PC-3 (cell line): ENCODE results near the gene ZNFX1. TPM values are rescaled to one million over a fixed set of nuclear protein-coding genes. Genes with fewer than 3 reads are reported as not detected.

Experiments
- ATAC-seq: fragments of 200-7000 bp; cut with Tn5 transposase; 2 replicates; pipeline ENCODE4 v1.9.1; 2020; ENCODE audit warnings: mild to moderate bottlenecking, moderate library complexity
- BruUV-seq: library from RNA; stranded (reverse); fragments of 400-500 nt; replicated peaks from 2 replicates; lab custom pipeline; 2021; lab: Mats Ljungman, UMichigan
- CTCF ChIA-PET: fragments of 300-600 bp; sonication (Branson Sonifier 250); formaldehyde crosslinking; loops from one replicate; lab custom pipeline; 2022; ENCODE audit warnings: antibody characterized with exemption; lab: Charles Lee
- POLR2A ChIA-PET: fragments of 300-600 bp; sonication (Branson Sonifier 250); formaldehyde crosslinking; loops from one replicate; lab custom pipeline; 2022; ENCODE audit warnings: antibody characterized with exemption; ENCODE audit not compliant: unreplicated experiment; lab: Charles Lee
- DNase-seq: peaks from one replicate; pipeline ENCODE4 v3.0.0-alpha.2; 2015
- H2AFZ ChIP-seq: fragments of 300-600 bp; sonication (generic); 2 replicates; pipeline ENCODE4 v1.6.0; 2016; ENCODE audit warnings: antibody characterized with exemption, low read length
- H3F3A ChIP-seq: fragments of 300-600 bp; sonication (generic); one replicate; pipeline ENCODE4 v1.6.0; 2017; ENCODE audit warnings: antibody characterized with exemption, low read length, control low read depth, mild to moderate bottlenecking; ENCODE audit not compliant: unreplicated experiment
- H3K27ac ChIP-seq: fragments of 300-600 bp; sonication (generic); 2 replicates; pipeline ENCODE4 v1.5.1; 2016; ENCODE audit warnings: mild to moderate bottlenecking, low read length
- H3K27me3 ChIP-seq: fragments of 300-600 bp; sonication (generic); 2 replicates; pipeline ENCODE4 v1.6.1; 2016; ENCODE audit warnings: low read length, mixed read lengths
- H3K36me3 ChIP-seq: fragments of 300-600 bp; sonication (generic); 2 replicates; pipeline ENCODE4 v1.6.1; 2016; ENCODE audit warnings: low read depth, mixed run types, low read length, mixed read lengths
- H3K4me1 ChIP-seq: fragments of 300-600 bp; sonication (generic); 2 replicates; pipeline ENCODE4 v1.5.1; 2016; ENCODE audit warnings: low read length; ENCODE audit not compliant: insufficient read depth
- H3K4me2 ChIP-seq: fragments of 300-600 bp; sonication (generic); 2 replicates; pipeline ENCODE4 v1.6.0; 2016; ENCODE audit warnings: low read length
- H3K4me3 ChIP-seq: fragments of 300-600 bp; sonication (generic); 2 replicates; pipeline ENCODE4 v1.5.1; 2016; ENCODE audit warnings: mild to moderate bottlenecking, low read length, mixed read lengths
- H3K79me2 ChIP-seq: fragments of 300-600 bp; sonication (generic); 2 replicates; pipeline ENCODE4 v1.6.1; 2017; ENCODE audit warnings: low read length, mixed read lengths
- H3K9ac ChIP-seq: fragments of 300-600 bp; sonication (generic); 2 replicates; pipeline ENCODE4 v1.6.0; 2016; ENCODE audit warnings: mild to moderate bottlenecking, low read length
- H3K9me2 ChIP-seq: fragments of 300-600 bp; sonication (generic); replicated peaks from 2 replicates; pipeline ENCODE4 v1.6.1; 2016; ENCODE audit warnings: mixed run types, low read length, mixed read lengths
- H3K9me3 ChIP-seq: fragments of 300-600 bp; sonication (generic); 2 replicates; pipeline ENCODE4 v1.6.1; 2016; ENCODE audit warnings: low read length, mixed read lengths
- H4K20me1 ChIP-seq: fragments of 300-600 bp; sonication (generic); 2 replicates; pipeline ENCODE4 v1.6.1; 2016; ENCODE audit warnings: low read length, mixed read lengths
- EZH2 ChIP-seq: fragments of 300-600 bp; sonication (generic); IDR thresholded peaks from one replicate; pipeline ENCODE4 v1.6.1; 2017; ENCODE audit warnings: antibody characterized with exemption, mild to moderate bottlenecking, low read length; ENCODE audit not compliant: unreplicated experiment
- EZH2phosphoT487 ChIP-seq: fragments of 300-600 bp; sonication (generic); IDR thresholded peaks from 2 replicates; pipeline ENCODE4 v1.6.1; 2018; ENCODE audit warnings: mild to moderate bottlenecking, antibody characterized with exemption, low read length, borderline replicate concordance
- intact Hi-C: fragments of 100-400 bp; cut with micrococcal nuclease; formaldehyde crosslinking; loops from 2 replicates; pipeline ENCODE4 v1.9.0; 2023
- total RNA-seq: library from RNA; depleted of rRNA; stranded (reverse); fragments of >200 nt; gene quantifications from 2 replicates; pipeline ENCODE4 v1.2.3, GENCODE V29; 2014
- TF ChIP-seq, protein P1 (sequence below): fragments of 300-600 bp; sonication (generic); conservative IDR thresholded peaks from 2 replicates; pipeline ENCODE4 v1.5.1; 2017; ENCODE audit warnings: antibody characterized with exemption, low read depth, mild to moderate bottlenecking, low read length

The ZNFX1 gene
- total RNA-seq, 1 experiment from 2014 or later = 18.8 TPM

DNA sequence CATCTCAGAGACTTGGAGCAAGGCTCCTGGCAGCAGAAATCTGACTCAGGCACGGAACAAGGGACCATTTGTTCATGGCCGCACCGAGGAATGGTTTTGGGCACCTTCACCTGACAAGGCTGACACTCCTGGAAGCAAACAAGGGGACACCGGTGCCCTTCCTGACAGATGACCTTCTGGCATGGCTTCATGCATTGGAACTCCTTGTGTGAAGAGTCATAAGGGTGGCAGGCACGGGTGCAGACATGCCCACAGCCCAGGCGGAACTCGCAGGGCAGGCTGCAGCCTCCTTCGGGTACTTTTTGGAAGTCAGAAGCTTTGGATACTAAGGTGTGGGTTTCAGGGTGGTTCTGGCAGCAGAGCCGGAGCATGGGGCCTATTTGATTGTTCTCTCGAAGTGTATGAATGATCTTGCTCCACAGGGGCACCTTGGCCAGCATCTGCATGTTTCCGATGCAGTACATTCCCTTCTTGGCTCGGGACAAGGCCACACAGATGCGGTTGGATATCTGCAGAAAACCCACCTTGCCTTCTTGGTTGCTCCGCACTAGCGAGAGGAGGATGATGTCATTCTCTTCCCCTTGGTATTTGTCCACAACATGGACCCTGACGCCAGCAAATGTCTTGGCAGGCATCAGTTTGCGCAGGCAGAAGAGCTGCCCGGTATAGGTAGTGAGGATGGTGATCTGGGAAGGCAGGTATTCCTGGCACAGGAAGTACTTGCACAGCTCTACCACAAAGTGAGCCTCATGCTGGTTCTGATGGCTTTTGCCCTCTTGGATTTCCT, 28.8 kb downstream of the ZNFX1 start:
- H3K36me3 ChIP-seq = peaks cover 73% of the 10 kb centered on the region
- DNase-seq (no peak), ATAC-seq (no peak)
- POLR2A ChIA-PET = no interaction called here
- H3K4me1 ChIP-seq = no peaks in the 10 kb centered on the region
- H3K27me3 ChIP-seq = no peaks in the 10 kb centered on the region
- no peak overlapping the region for H3K9ac ChIP-seq
- intact Hi-C loops = no loop called here
- H3K79me2 ChIP-seq = no peaks in the 10 kb centered on the region
- no peak overlapping the region for H3K27ac ChIP-seq
- no peaks in the 10 kb centered on the region for H3K9me2 ChIP-seq
- H3K4me3 ChIP-seq = no peak overlapping the region
- 0 out of 2 replicates have a peak, but pooled peaks cover 6% of the 10 kb centered on the region for H4K20me1 ChIP-seq
- no peaks in the 10 kb centered on the region for H3K9me3 ChIP-seq
- H3F3A ChIP-seq = no peaks in the 10 kb centered on the region
- H3K4me2 ChIP-seq = no peak overlapping the region
- CTCF ChIA-PET = no interaction called here
- TF ChIP-seq EZH2phosphoT487 = no peak
- TF ChIP-seq, protein P1, sequence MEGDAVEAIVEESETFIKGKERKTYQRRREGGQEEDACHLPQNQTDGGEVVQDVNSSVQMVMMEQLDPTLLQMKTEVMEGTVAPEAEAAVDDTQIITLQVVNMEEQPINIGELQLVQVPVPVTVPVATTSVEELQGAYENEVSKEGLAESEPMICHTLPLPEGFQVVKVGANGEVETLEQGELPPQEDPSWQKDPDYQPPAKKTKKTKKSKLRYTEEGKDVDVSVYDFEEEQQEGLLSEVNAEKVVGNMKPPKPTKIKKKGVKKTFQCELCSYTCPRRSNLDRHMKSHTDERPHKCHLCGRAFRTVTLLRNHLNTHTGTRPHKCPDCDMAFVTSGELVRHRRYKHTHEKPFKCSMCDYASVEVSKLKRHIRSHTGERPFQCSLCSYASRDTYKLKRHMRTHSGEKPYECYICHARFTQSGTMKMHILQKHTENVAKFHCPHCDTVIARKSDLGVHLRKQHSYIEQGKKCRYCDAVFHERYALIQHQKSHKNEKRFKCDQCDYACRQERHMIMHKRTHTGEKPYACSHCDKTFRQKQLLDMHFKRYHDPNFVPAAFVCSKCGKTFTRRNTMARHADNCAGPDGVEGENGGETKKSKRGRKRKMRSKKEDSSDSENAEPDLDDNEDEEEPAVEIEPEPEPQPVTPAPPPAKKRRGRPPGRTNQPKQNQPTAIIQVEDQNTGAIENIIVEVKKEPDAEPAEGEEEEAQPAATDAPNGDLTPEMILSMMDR = no peak
- TSS peak; percentile 14 for BruUV-seq
- H2AFZ ChIP-seq = no peak overlapping the region

DNA sequence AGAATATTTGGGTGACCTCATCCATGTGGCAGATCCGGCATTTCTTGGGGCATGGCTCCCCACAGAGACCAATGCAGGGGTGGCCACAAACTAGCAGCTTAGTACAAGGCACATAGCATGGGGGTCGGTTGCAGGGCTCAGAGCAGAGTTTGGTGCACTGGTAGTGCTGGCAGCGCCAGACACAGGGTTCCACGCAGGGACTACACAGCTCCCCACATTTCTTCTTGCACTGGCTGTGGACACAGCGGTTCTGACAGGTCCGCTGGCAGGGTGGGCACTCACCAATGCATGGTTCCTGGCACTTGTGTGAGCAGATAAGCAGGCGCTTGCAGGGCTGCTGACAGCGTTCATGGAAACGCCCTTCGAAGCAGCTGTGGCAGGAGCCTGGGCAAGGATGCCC, 29.6 kb downstream of the ZNFX1 start:
- TF ChIP-seq, protein P1 = no peak
- no peak for TF ChIP-seq EZH2
- no peak for TF ChIP-seq EZH2phosphoT487
- Histone ChIP-seq H3K27me3 (no peaks in the 10 kb centered on the region), H3K4me1 (no peaks in the 10 kb centered on the region), H2AFZ (no peak overlapping the region), H3K9me2 (no peaks in the 10 kb centered on the region), H3K9me3 (no peaks in the 10 kb centered on the region), H4K20me1 (0 out of 2 replicates have a peak, but pooled peaks cover 6% of the 10 kb centered on the region), H3K4me2 (no peak overlapping the region), H3F3A (no peaks in the 10 kb centered on the region), H3K79me2 (no peaks in the 10 kb centered on the region), H3K36me3 (peaks cover 75% of the 10 kb centered on the region), H3K4me3 (no peak overlapping the region), H3K9ac (no peak overlapping the region), H3K27ac (no peak overlapping the region)
- no peak for DNase-seq
- ATAC-seq = no peak
- ChIA-PET POLR2A (no interaction called here), CTCF (interaction anchor here (0.5 kb wide), 1 partner anchor 53 kb away, joined by 5 read pairs; no protein-coding TSS in a partner anchor)
- intact Hi-C loops = no loop called here
- no TSS peak for BruUV-seq

DNA sequence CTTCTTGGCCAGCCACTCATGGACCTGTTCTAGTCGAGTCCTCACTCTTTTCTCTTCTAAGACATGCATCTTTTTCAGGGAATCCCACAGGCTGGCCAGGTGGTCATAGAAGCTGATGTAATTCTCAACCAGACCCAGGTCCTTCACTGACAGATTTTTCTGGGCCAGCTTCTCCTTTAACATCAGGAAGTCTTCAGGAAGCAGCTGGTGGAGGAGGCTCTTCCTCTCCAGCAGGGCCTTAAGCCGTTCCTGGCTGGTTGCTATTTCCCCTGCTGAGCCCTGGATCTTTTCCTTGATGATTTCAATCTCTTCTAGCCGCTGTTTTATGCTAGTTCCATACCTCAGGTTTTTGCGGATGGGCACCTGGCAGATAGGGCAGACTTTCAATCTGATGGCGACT, 30.1 kb downstream of the ZNFX1 start:
- TF ChIP-seq EZH2 (no peak), EZH2phosphoT487 (no peak)
- TF ChIP-seq, protein P1 = no peak
- 0 out of 2 replicates have a peak, but pooled peaks cover 6% of the 10 kb centered on the region for H4K20me1 ChIP-seq
- H3F3A ChIP-seq = no peaks in the 10 kb centered on the region
- H3K4me1 ChIP-seq = no peaks in the 10 kb centered on the region
- no peak overlapping the region for H2AFZ ChIP-seq
- no peaks in the 10 kb centered on the region for H3K27me3 ChIP-seq
- POLR2A ChIA-PET = no interaction called here
- no peak overlapping the region for H3K27ac ChIP-seq
- no TSS peak for BruUV-seq
- DNase-seq (no peak), ATAC-seq (no peak)
- no peak overlapping the region for H3K9ac ChIP-seq
- H3K9me2 ChIP-seq = no peaks in the 10 kb centered on the region
- CTCF ChIA-PET = interaction anchor here (0.5 kb wide), 1 partner anchor 53 kb away, joined by 5 read pairs; no protein-coding TSS in a partner anchor
- no peaks in the 10 kb centered on the region for H3K9me3 ChIP-seq
- no peaks in the 10 kb centered on the region for H3K79me2 ChIP-seq
- no peak overlapping the region for H3K4me2 ChIP-seq
- intact Hi-C loops = no loop called here
- no peak overlapping the region for H3K4me3 ChIP-seq
- peaks cover 75% of the 10 kb centered on the region for H3K36me3 ChIP-seq
